SK-N-SH (cell line): ENCODE results near the gene VWF. TPM values are rescaled to one million over a fixed set of nuclear protein-coding genes. Genes with fewer than 3 reads are reported as not detected.

ENCODE experiments used
- CTCF ChIA-PET: fragments of 300-600, 350-600 bp; formaldehyde crosslinking; extraction: SDS; loops from one replicate; lab custom pipeline; 2021; lab: Yijun Ruan, JAX
- POLR2A ChIA-PET: fragments of 350-600 bp; sonication (Branson Sonifier 250); formaldehyde crosslinking; extraction: SDS; loops from one replicate; lab custom pipeline; 2020; ENCODE audit warnings: antibody characterized with exemption, inconsistent platforms; lab: Yijun Ruan, JAX
- DNase-seq: peaks from one replicate; pipeline ENCODE4 v3.0.0; 2012
- H2AFZ ChIP-seq: fragments of 200-600 bp; sonication (generic); 2 replicates; pipeline ENCODE4 v1.8.1; 2016; ENCODE audit warnings: antibody characterized with exemption, mild to moderate bottlenecking, low read depth
- H3F3A ChIP-seq: fragments of 200-600 bp; sonication (generic); replicated peaks from 2 replicates; pipeline ENCODE3; 2016; ENCODE audit warnings: antibody characterized with exemption, mild to moderate bottlenecking; ENCODE audit not compliant: insufficient read depth
- H3K27ac ChIP-seq, 2 experiments: fragments of 200-500 bp in 1 of 2; fragments of 200-600 bp in 1 of 2; sonication (Bioruptor generic) in 1 of 2; sonication (generic), shearing (Covaris generic) in 1 of 2; 2 replicates each; pipeline versions ENCODE4 v1.5.1 to v1.6.1; 2014 to 2016; ENCODE audit warnings: low read depth in 2 of 2, inconsistent platforms in 1 of 2, low read length in 1 of 2, mild to moderate bottlenecking in 1 of 2, mixed read lengths in 1 of 2
- H3K27me3 ChIP-seq: fragments of 200-600 bp; sonication (generic), shearing (Covaris generic); 2 replicates; pipeline ENCODE4 v1.6.1; 2016; ENCODE audit warnings: mixed run types; ENCODE audit not compliant: insufficient read depth
- H3K36me3 ChIP-seq, 2 experiments: fragments of 200-500 bp in 1 of 2; fragments of 200-600 bp in 1 of 2; sonication (Bioruptor generic) in 1 of 2; sonication (generic) in 1 of 2; replicated peaks in 1 of 2; 2 replicates each; pipeline versions ENCODE3 to v1.5.1; 2014 to 2016; ENCODE audit warnings: low read length in 1 of 2, mild to moderate bottlenecking in 1 of 2; ENCODE audit not compliant: insufficient read depth in 2 of 2, control insufficient read depth in 1 of 2
- H3K4me1 ChIP-seq, 2 experiments: fragments of 200-500 bp in 1 of 2; fragments of 200-600 bp in 1 of 2; sonication (Bioruptor generic) in 1 of 2; sonication (generic), shearing (Covaris generic) in 1 of 2; 2 replicates each; pipeline versions ENCODE4 v1.5.1 to v1.6.1; 2014 to 2016; ENCODE audit warnings: low read depth in 1 of 2, low read length in 1 of 2, mixed run types in 1 of 2; ENCODE audit not compliant: insufficient read depth in 2 of 2, control insufficient read depth in 1 of 2
- H3K4me2 ChIP-seq: fragments of 200-600 bp; sonication (generic), shearing (Covaris generic); 2 replicates; pipeline ENCODE4 v1.6.1; 2017; ENCODE audit warnings: mixed run types
- H3K4me3 ChIP-seq, 2 experiments: fragments of 200-500 bp in 1 of 2; fragments of 200-600 bp in 1 of 2; sonication (Bioruptor generic) in 1 of 2; sonication (generic), shearing (Covaris generic) in 1 of 2; 2 replicates each; pipeline versions ENCODE4 v1.5.1 to v1.8.1; 2014 to 2016; ENCODE audit warnings: low read depth in 2 of 2, inconsistent platforms in 1 of 2, low read length in 1 of 2, mild to moderate bottlenecking in 1 of 2, mixed read lengths in 1 of 2, moderate library complexity in 1 of 2
- H3K79me2 ChIP-seq: fragments of 200-600 bp; sonication (generic); 2 replicates; pipeline ENCODE4 v1.8.1; 2017; ENCODE audit warnings: mild to moderate bottlenecking; ENCODE audit not compliant: insufficient read depth
- H3K9ac ChIP-seq: fragments of 200-600 bp; sonication (generic); 2 replicates; pipeline ENCODE4 v1.6.1; 2017; ENCODE audit warnings: mixed run types
- H3K9me2 ChIP-seq: fragments of 200-600 bp; sonication (generic); 2 replicates; pipeline ENCODE4 v1.6.1; 2017; ENCODE audit warnings: mixed run types
- H3K9me3 ChIP-seq: fragments of 200-600 bp; sonication (generic); 2 replicates; pipeline ENCODE4 v1.6.1; 2017; ENCODE audit warnings: mixed run types, mild to moderate bottlenecking, moderate library complexity
- H4K20me1 ChIP-seq: fragments of 200-600 bp; sonication (generic); 2 replicates; pipeline ENCODE4 v1.6.1; 2017; ENCODE audit warnings: mild to moderate bottlenecking, mixed run types; ENCODE audit not compliant: insufficient read depth
- EZH2phosphoT487 ChIP-seq: fragments of 200-600 bp; sonication (generic); IDR thresholded peaks from 2 replicates; pipeline ENCODE4 v1.6.1; 2017; ENCODE audit warnings: low read depth, mixed run types, mild to moderate bottlenecking, antibody characterized with exemption, moderate library complexity, borderline replicate concordance
- FOSL2 ChIP-seq: IDR thresholded peaks from 2 replicates; pipeline ENCODE4 v1.4.0; 2012; ENCODE audit warnings: low read depth, mild to moderate bottlenecking, moderate library complexity, borderline replicate concordance
- FOXM1 ChIP-seq: IDR thresholded peaks from 2 replicates; pipeline ENCODE4 v1.4.0; 2012; ENCODE audit warnings: low read depth, mild to moderate bottlenecking
- MEF2A ChIP-seq: IDR thresholded peaks from 2 replicates; pipeline ENCODE4 v1.4.0; 2012; ENCODE audit warnings: low read depth, borderline replicate concordance
- MXI1 ChIP-seq: IDR thresholded peaks from 2 replicates; pipeline ENCODE4 v1.6.1; 2012; ENCODE audit warnings: mild to moderate bottlenecking, low read depth, low read length, improper control_type of control experiment
- RFX5 ChIP-seq: IDR thresholded peaks from 2 replicates; pipeline ENCODE4 v1.6.1; 2012; ENCODE audit warnings: mild to moderate bottlenecking, improper control_type of control experiment, low read length
- TCF12 ChIP-seq: IDR thresholded peaks from 2 replicates; pipeline ENCODE4 v1.4.0; 2012
- TEAD4 ChIP-seq: IDR thresholded peaks from 2 replicates; pipeline ENCODE4 v1.4.0; 2012; ENCODE audit warnings: mild to moderate bottlenecking, borderline replicate concordance; ENCODE audit not compliant: insufficient read depth
- YY1 ChIP-seq: IDR thresholded peaks from 2 replicates; pipeline ENCODE4 v1.4.0; 2012; ENCODE audit warnings: low read depth, mild to moderate bottlenecking
- WGBS: methylation state at CpG from one replicate; pipeline ENCODE4 v1.1.6; 2017; ENCODE audit warnings: low lambda C conversion rate; 5-methylcytosine and 5-hydroxymethylcytosine counted together
- polyA plus RNA-seq, 3 experiments: library from polyadenylated mRNA; depleted of rRNA; stranded (reverse); fragments of >200 nt; gene quantifications; 2 replicates each; pipeline ENCODE4 v1.2.3, GENCODE V29; 2012
- TF ChIP-seq, protein P1 (sequence below): IDR thresholded peaks from 2 replicates; pipeline ENCODE4; 2012
- TF ChIP-seq, protein P2 (sequence below): IDR thresholded peaks from 2 replicates; pipeline ENCODE4 v1.4.0; 2012; ENCODE audit warnings: low read depth, borderline replicate concordance

Gene VWF
- polyA plus RNA-seq, 1 of the 3 experiments (the other 2 are of a cell fraction), result 0.12 TPM

DNA sequence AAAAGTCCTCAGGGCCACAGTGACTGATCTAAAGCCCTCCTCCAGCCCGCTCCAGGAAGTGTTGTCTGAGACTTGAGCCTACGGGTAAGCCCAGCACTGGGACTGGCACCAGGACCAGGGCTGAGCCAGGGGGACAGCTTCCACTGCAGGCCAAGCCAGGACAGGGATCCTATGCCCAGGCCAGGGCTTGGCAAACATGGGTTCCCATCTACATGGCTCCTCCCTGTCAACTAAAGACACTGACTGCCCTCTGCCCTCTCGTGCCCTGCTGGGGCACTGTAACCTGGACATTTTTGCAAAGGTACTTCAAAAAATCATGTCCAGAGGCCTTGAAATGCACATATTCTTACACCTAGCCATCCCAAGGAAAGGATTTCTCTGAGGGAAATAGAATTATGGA is 88.0 kb downstream of the VWF start:
- Histone ChIP-seq H3K4me3 (no peak overlapping the region), H2AFZ (no peak overlapping the region), H3K9me2 (no peaks in the 10 kb centered on the region), H3K27ac (no peak overlapping the region), H3K36me3 (no peaks in the 10 kb centered on the region), H3K79me2 (no peaks in the 10 kb centered on the region), H3K9me3 (no peaks in the 10 kb centered on the region), H4K20me1 (no peaks in the 10 kb centered on the region), H3K27me3 (no peaks in the 10 kb centered on the region), H3K9ac (no peak overlapping the region), H3K4me1 (peaks cover 0 to 4% of the 10 kb centered on the region in 2 experiments; a peak in 1 of 4 replicates), H3K4me2 (no peak overlapping the region), H3F3A (no peaks in the 10 kb centered on the region)
- POLR2A ChIA-PET, result no interaction called here
- 67% methylated on average over 2 of the region's 3 CpGs for whole genome bisulfite sequencing
- DNase-seq, result no peak
- TF ChIP-seq EZH2phosphoT487 (no peak), TCF12 (no peak), TEAD4 (no peak)
- TF ChIP-seq, protein P1, sequence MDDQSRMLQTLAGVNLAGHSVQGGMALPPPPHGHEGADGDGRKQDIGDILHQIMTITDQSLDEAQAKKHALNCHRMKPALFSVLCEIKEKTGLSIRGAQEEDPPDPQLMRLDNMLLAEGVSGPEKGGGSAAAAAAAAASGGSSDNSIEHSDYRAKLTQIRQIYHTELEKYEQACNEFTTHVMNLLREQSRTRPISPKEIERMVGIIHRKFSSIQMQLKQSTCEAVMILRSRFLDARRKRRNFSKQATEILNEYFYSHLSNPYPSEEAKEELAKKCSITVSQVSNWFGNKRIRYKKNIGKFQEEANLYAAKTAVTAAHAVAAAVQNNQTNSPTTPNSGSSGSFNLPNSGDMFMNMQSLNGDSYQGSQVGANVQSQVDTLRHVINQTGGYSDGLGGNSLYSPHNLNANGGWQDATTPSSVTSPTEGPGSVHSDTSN, result no peak
- CTCF ChIA-PET, result interaction anchor here (1.6 to 15.2 kb wide), 3 partner anchors 45 to 249 kb away, joined by 3 to 334 read pairs (median 31); no protein-coding TSS in a partner anchor

DNA sequence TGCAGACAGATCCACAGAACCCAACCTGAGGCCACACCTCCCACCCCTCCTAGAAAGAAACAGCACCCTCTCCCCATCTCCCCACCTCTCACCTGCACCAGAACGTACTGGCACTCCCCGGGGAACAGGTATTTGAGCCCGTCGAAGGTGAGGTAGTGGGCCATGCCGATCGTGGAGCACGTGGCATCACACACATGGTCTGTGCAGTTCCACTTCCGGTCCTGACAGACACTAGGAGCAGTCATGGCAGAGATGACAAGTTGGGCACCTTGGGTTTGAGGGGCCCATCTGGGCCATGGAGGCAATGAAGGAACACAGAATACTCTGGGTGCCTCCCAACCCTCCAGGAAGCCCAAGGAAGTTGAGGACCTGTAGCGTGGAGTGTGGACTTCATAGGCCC is 89.9 kb downstream of the VWF start:
- ChIA-PET CTCF (interaction anchor here (15.2 kb wide), 1 partner anchor 43 kb away, joined by 334 read pairs; no protein-coding TSS in a partner anchor), POLR2A (no interaction called here)
- no peak for DNase-seq
- WGBS, result 59% methylated on average over 6 of the region's 9 CpGs
- no peak overlapping the region for H3K4me2 ChIP-seq
- H3K36me3 ChIP-seq, result no peaks in the 10 kb centered on the region
- no peaks in the 10 kb centered on the region for H3F3A ChIP-seq
- H3K27me3 ChIP-seq, result no peaks in the 10 kb centered on the region
- no peaks in the 10 kb centered on the region for H3K79me2 ChIP-seq
- no peaks in the 10 kb centered on the region for H3K9me3 ChIP-seq
- H3K9ac ChIP-seq, result no peak overlapping the region
- no peaks in the 10 kb centered on the region for H3K9me2 ChIP-seq
- H4K20me1 ChIP-seq, result no peaks in the 10 kb centered on the region
- H3K4me1 ChIP-seq, result peaks cover 0 to under 1% of the 10 kb centered on the region in 2 experiments; a peak in 1 of 4 replicates
- no peak overlapping the region for H3K4me3 ChIP-seq
- no peak overlapping the region for H3K27ac ChIP-seq
- H2AFZ ChIP-seq, result no peak overlapping the region
- TF ChIP-seq, protein P1, result no peak
- TF ChIP-seq FOXM1, result no peak
- TF ChIP-seq, all 33 proteins: peak for 0

GRCh38 chr12:6033546-6033945 is 90.9 kb downstream of the VWF start:
- H3K27ac ChIP-seq, result no peak overlapping the region
- H4K20me1 ChIP-seq, result no peaks in the 10 kb centered on the region
- CTCF ChIA-PET, result interaction anchor here (0.7 to 15.2 kb wide), 4 partner anchors 42 to 288 kb away, joined by 3 to 334 read pairs (median 4); no protein-coding TSS in a partner anchor
- H2AFZ ChIP-seq, result no peak overlapping the region
- POLR2A ChIA-PET, result no interaction called here
- no peaks in the 10 kb centered on the region for H3K27me3 ChIP-seq
- no peak for DNase-seq
- no peak for TF ChIP-seq YY1
- TF ChIP-seq MEF2A, result no peak
- TF ChIP-seq, protein P2, sequence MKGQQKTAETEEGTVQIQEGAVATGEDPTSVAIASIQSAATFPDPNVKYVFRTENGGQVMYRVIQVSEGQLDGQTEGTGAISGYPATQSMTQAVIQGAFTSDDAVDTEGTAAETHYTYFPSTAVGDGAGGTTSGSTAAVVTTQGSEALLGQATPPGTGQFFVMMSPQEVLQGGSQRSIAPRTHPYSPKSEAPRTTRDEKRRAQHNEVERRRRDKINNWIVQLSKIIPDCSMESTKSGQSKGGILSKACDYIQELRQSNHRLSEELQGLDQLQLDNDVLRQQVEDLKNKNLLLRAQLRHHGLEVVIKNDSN, result no peak
- TF ChIP-seq RFX5, result no peak
- no peak for TF ChIP-seq MXI1
- TF ChIP-seq FOSL2, result no peak
- no peak overlapping the region for H3K9ac ChIP-seq
- 47% methylated on average over 3 of the region's 8 CpGs for WGBS
- no peaks in the 10 kb centered on the region for H3K9me2 ChIP-seq
- no peak overlapping the region for H3K4me2 ChIP-seq
- no peaks in the 10 kb centered on the region for H3F3A ChIP-seq
- H3K36me3 ChIP-seq, result no peaks in the 10 kb centered on the region
- H3K4me1 ChIP-seq, result no peaks in the 10 kb centered on the region; a peak in 1 of 4 replicates
- H3K9me3 ChIP-seq, result no peaks in the 10 kb centered on the region
- H3K4me3 ChIP-seq, result no peak overlapping the region
- H3K79me2 ChIP-seq, result no peaks in the 10 kb centered on the region
